ENCODE results near the gene KLHL17. TPM values are rescaled to one million over a fixed set of nuclear protein-coding genes. Genes with fewer than 3 reads are reported as not detected.

The KLHL17 gene
- total RNA-seq, 1 experiment from 2014 or later, result 41.4 TPM

DNA sequence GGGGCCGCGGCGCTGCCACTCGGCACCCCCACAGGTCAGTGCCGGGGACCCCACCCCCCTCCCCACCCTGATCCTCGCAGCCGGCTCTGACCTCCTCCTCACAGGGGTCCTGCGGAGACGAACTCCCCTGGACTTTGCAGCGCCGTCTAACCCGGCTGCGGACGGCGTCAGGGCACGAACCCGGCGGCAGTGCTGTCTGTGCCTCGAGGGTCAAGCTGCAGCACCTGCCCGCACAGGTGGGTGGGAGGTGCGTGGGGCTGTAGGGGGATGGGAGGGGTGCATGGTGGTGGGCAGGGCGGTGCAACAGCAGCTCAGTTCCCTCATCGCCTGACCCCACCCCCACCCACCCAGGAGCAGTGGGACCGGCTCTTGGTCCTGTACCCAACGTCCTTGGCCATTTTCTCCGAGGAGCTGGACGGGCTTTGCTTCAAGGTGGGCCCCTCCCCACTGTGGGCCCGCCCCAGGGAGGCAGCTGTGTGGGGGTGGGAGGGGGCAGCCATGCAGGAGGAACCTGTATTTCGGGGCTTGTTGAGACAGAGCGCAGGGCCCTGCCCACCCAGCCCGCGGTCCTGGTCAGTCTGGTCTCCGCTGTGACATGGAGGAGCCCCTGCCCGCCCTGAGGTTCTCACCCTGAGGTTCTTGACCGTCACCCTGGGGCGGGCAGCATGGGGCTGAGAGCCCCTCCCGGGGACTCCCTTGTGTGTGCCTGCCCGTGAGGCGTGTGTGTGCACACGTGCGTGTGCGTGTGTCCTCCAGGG, 10.8 kb downstream of the KLHL17 start:
- H3K14ac ChIP-seq (ENCODE audit: insufficient read depth, low read length), result no peak overlapping the region
- H2BK20ac ChIP-seq (ENCODE audit: low read depth, low read length, poor library complexity, severe bottlenecking), result no peak overlapping the region
- H3K4me2 ChIP-seq (ENCODE audit: insufficient read depth, insufficient read length, low read length), result no peak overlapping the region
- H4K8ac ChIP-seq (replicated peaks; ENCODE audit: insufficient read length, low read depth, low read length), result no peak overlapping the region
- no peak overlapping the region for H3K9ac ChIP-seq (ENCODE audit: extremely low read depth, insufficient read length, low read length)
- TF ChIP-seq, protein P1, sequence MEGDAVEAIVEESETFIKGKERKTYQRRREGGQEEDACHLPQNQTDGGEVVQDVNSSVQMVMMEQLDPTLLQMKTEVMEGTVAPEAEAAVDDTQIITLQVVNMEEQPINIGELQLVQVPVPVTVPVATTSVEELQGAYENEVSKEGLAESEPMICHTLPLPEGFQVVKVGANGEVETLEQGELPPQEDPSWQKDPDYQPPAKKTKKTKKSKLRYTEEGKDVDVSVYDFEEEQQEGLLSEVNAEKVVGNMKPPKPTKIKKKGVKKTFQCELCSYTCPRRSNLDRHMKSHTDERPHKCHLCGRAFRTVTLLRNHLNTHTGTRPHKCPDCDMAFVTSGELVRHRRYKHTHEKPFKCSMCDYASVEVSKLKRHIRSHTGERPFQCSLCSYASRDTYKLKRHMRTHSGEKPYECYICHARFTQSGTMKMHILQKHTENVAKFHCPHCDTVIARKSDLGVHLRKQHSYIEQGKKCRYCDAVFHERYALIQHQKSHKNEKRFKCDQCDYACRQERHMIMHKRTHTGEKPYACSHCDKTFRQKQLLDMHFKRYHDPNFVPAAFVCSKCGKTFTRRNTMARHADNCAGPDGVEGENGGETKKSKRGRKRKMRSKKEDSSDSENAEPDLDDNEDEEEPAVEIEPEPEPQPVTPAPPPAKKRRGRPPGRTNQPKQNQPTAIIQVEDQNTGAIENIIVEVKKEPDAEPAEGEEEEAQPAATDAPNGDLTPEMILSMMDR (conservative IDR thresholded peaks at IDR 0.05), result no peak
- no peak overlapping the region for H2BK15ac ChIP-seq (ENCODE audit: low read depth, low read length)
- Mint-ChIP-seq H3K27me3 (ENCODE audit: low read depth) (peaks cover 67% of the 10 kb centered on the region), H3K9me3 (peaks cover 3 to 4% of the 10 kb centered on the region in 2 experiments; a peak in 3 of 5 replicates), H3K4me3 (no peak overlapping the region), H3K36me3 (ENCODE audit: insufficient read depth in 1 of 3, low read depth in 3 of 3) (no peaks in the 10 kb centered on the region), H3K27ac (no peak overlapping the region), H3K4me1 (peaks cover 5 to 7% of the 10 kb centered on the region in 2 experiments; a peak in 3 of 4 replicates)
- no peaks in the 10 kb centered on the region for H3K9me3 ChIP-seq (ENCODE audit: control insufficient read depth, low read depth, low read length)
- no peak overlapping the region for H4K5ac ChIP-seq (ENCODE audit: insufficient read length, low read depth, low read length)
- no peak overlapping the region for H3K23ac ChIP-seq (ENCODE audit: insufficient read length, low read depth, low read length)
- no peak overlapping the region for H3K27ac ChIP-seq (ENCODE audit: insufficient read length, low read depth, low read length)
- no peaks in the 10 kb centered on the region for H3K79me2 ChIP-seq (ENCODE audit: insufficient read depth, low read length)
- H3K56ac ChIP-seq (ENCODE audit: insufficient read length, low read depth, low read length), result no peak overlapping the region
- no CpG with 5 or more reads among the region's 42 CpGs for WGBS (ENCODE audit: extremely low coverage, insufficient read length, low lambda C conversion rate)
- no peak overlapping the region for H3K18ac ChIP-seq (ENCODE audit: insufficient read length, low read depth, low read length)
- H2AK5ac ChIP-seq (ENCODE audit: insufficient read length, low read length), result no peak overlapping the region
- H4K20me1 ChIP-seq (ENCODE audit: control insufficient read depth, insufficient read depth, insufficient read length), result no peaks in the 10 kb centered on the region
- H4K91ac ChIP-seq (ENCODE audit: insufficient read length, low read depth, low read length), result no peak overlapping the region
- H3K27me3 ChIP-seq (ENCODE audit: insufficient read depth, low read length), result peaks cover 11% of the 10 kb centered on the region; the same call in 1 of the 2 replicates
- H2BK12ac ChIP-seq (ENCODE audit: insufficient read length, low read depth, low read length), result no peak overlapping the region
- H2BK5ac ChIP-seq (ENCODE audit: insufficient read length, low read length), result no peak overlapping the region
- H2AFZ ChIP-seq (ENCODE audit: low read length), result no peak overlapping the region
- no peak overlapping the region for H3K4ac ChIP-seq (ENCODE audit: low read depth, low read length)
- H3K4me1 ChIP-seq (ENCODE audit: insufficient read depth, low read length), result no peaks in the 10 kb centered on the region
- H3T11ph ChIP-seq (ENCODE audit: low read length), result no peak overlapping the region
- no peak overlapping the region for H2BK120ac ChIP-seq (ENCODE audit: low read depth, low read length, poor library complexity, severe bottlenecking)
- H3K23me2 ChIP-seq (ENCODE audit: insufficient read length, low read depth, low read length, poor library complexity, severe bottlenecking), result peaks cover 9% of the 10 kb centered on the region
- no peak for DNase-seq
- H3K79me1 ChIP-seq (ENCODE audit: insufficient read depth, low read depth, low read length, poor library complexity, severe bottlenecking), result no peaks in the 10 kb centered on the region

Measured in H9 (cell line).